Rectal smooth muscle tissue (tissue), 1 donor: Measurements from ENCODE around the gene FBXO11.
"Not testable (repeated sequence)": the region's sequence is repeated elsewhere in the genome, so short reads cannot be mapped to it uniquely, and the experiment has no call there.

Experiments
- H3K27ac ChIP-seq: one replicate; pipeline ENCODE4 v1.7.0; 2013; ENCODE audit warnings: low read depth, low read length, inconsistent platforms
- H3K27me3 ChIP-seq: one replicate; pipeline ENCODE4 v1.7.0; 2013; ENCODE audit warnings: low read length; ENCODE audit not compliant: control insufficient read depth, insufficient read depth
- H3K36me3 ChIP-seq: one replicate; pipeline ENCODE4 v1.7.0; 2013; ENCODE audit warnings: low read length; ENCODE audit not compliant: control insufficient read depth, insufficient read depth
- H3K4me1 ChIP-seq: one replicate; pipeline ENCODE4 v1.7.0; 2013; ENCODE audit warnings: low read length; ENCODE audit not compliant: control insufficient read depth, insufficient read depth
- H3K4me3 ChIP-seq: one replicate; pipeline ENCODE4 v1.7.0; 2013; ENCODE audit warnings: low read length
- H3K9ac ChIP-seq: one replicate; pipeline ENCODE4 v1.7.0; 2013; ENCODE audit warnings: low read length

Gene FBXO11

GRCh38 chr2:47906157-47907038 is at the start of gene FBXO11:
TSS of gene FBXO11 (minus strand) at chr2:47906498. CDS start at chr2:47905720, 778 bp downstream.
- Histone ChIP-seq H3K27ac (peak within 1 kb of the TSS; percentile 97), H3K9ac (peak within 1 kb of the TSS; percentile 93), H3K4me3 (peak within 1 kb of the TSS; percentile 91), H3K36me3 (no peaks in the 10 kb centered on the region), H3K4me1 (no peaks in the 10 kb centered on the region), H3K27me3 (no peaks in the 10 kb centered on the region)

- Histone ChIP-seq H3K9ac (no peak overlapping the region), H3K27me3 (no peaks in the 10 kb centered on the region), H3K4me3 (no peak overlapping the region), H3K27ac (no peak overlapping the region), H3K36me3 (no peaks in the 10 kb centered on the region), H3K4me1 (no peaks in the 10 kb centered on the region)
Measured at GRCh38 chr2:47950340-47951301, 44.3 kb upstream of the FBXO11 start.

GRCh38 chr2:47946593-47946992 is 40.3 kb upstream of the FBXO11 start:
- Histone ChIP-seq H3K4me1 (no peaks in the 10 kb centered on the region), H3K36me3 (no peaks in the 10 kb centered on the region), H3K4me3 (no peak overlapping the region), H3K27me3 (no peaks in the 10 kb centered on the region), H3K9ac (no peak overlapping the region), H3K27ac (no peak overlapping the region)

- H3K36me3 ChIP-seq = no peaks in the 10 kb centered on the region
- H3K27ac ChIP-seq = no peak overlapping the region
- no peak overlapping the region for H3K4me3 ChIP-seq
- no peaks in the 10 kb centered on the region for H3K4me1 ChIP-seq
- no peak overlapping the region for H3K9ac ChIP-seq
- no peaks in the 10 kb centered on the region for H3K27me3 ChIP-seq
Measured at GRCh38 chr2:47945046-47945781, 38.9 kb upstream of the FBXO11 start.

GRCh38 chr2:47941936-47942335 is 35.6 kb upstream of the FBXO11 start:
- Histone ChIP-seq H3K4me1 (no peaks in the 10 kb centered on the region), H3K27ac (no peak overlapping the region), H3K9ac (no peak overlapping the region), H3K4me3 (no peak overlapping the region), H3K36me3 (no peaks in the 10 kb centered on the region), H3K27me3 (no peaks in the 10 kb centered on the region)

GRCh38 chr2:47937677-47938076 is 31.4 kb upstream of the FBXO11 start:
- no peaks in the 10 kb centered on the region for H3K36me3 ChIP-seq
- H3K4me1 ChIP-seq = no peaks in the 10 kb centered on the region
- H3K9ac ChIP-seq = no peak overlapping the region
- no peak overlapping the region for H3K27ac ChIP-seq
- H3K27me3 ChIP-seq = no peaks in the 10 kb centered on the region
- H3K4me3 ChIP-seq = no peak overlapping the region

- H3K36me3 ChIP-seq = no peaks in the 10 kb centered on the region
- no peak overlapping the region for H3K4me3 ChIP-seq
- H3K4me1 ChIP-seq = no peaks in the 10 kb centered on the region
- H3K27ac ChIP-seq = no peak overlapping the region
- H3K27me3 ChIP-seq = no peaks in the 10 kb centered on the region
- no peak overlapping the region for H3K9ac ChIP-seq
Measured at GRCh38 chr2:47935071-47935470, 28.8 kb upstream of the FBXO11 start.

- no peak overlapping the region for H3K27ac ChIP-seq
- H3K27me3 ChIP-seq = no peaks in the 10 kb centered on the region
- no peak overlapping the region for H3K4me3 ChIP-seq
- H3K4me1 ChIP-seq = no peaks in the 10 kb centered on the region
- no peaks in the 10 kb centered on the region for H3K36me3 ChIP-seq
- H3K9ac ChIP-seq = no peak overlapping the region
Measured at GRCh38 chr2:47918043-47918442, 11.7 kb upstream of the FBXO11 start.

GRCh38 chr2:47917276-47917961 is 11.1 kb upstream of the FBXO11 start:
- no peak overlapping the region for H3K9ac ChIP-seq
- H3K27ac ChIP-seq = no peak overlapping the region
- H3K4me3 ChIP-seq = no peak overlapping the region
- H3K36me3 ChIP-seq = no peaks in the 10 kb centered on the region
- H3K4me1 ChIP-seq = no peaks in the 10 kb centered on the region
- no peaks in the 10 kb centered on the region for H3K27me3 ChIP-seq

- Histone ChIP-seq H3K27me3 (no peaks in the 10 kb centered on the region), H3K4me1 (no peaks in the 10 kb centered on the region), H3K36me3 (no peaks in the 10 kb centered on the region), H3K9ac (no peak overlapping the region), H3K27ac (no peak overlapping the region), H3K4me3 (no peak overlapping the region)
Measured at GRCh38 chr2:47916412-47916811, 10.1 kb upstream of the FBXO11 start.

GRCh38 chr2:47910662-47911061 is 4.4 kb upstream of the FBXO11 start:
- H3K4me1 ChIP-seq, H3K27ac ChIP-seq, H3K27me3 ChIP-seq: not testable (repeated sequence)

More at GRCh38 chr2:47910662-47911061, 4.4 kb upstream of the FBXO11 start:
- not testable (repeated sequence) for H3K9ac ChIP-seq, H3K4me3 ChIP-seq, H3K36me3 ChIP-seq
